Neutrophil (primary cell): ENCODE data around the gene PCK1.
A peak's percentile ranks its signal among the peaks of the same experiment; 100 is the strongest.
"Not testable (repeated sequence)": the region's sequence is repeated elsewhere in the genome, so short reads cannot be mapped to it uniquely, and the experiment has no call there.

Experiments used
- H3K27ac ChIP-seq: fragments of 200-600 bp; sonication (generic); 2 replicates; pipeline ENCODE4 v1.5.1; 2016; ENCODE audit warnings: mild to moderate bottlenecking, moderate library complexity
- H3K27me3 ChIP-seq: fragments of 200-600 bp; sonication (generic); 2 replicates; pipeline ENCODE4 v1.6.0; 2016; ENCODE audit warnings: mild to moderate bottlenecking
- H3K36me3 ChIP-seq: fragments of 200-600 bp; sonication (generic); 2 replicates; pipeline ENCODE4 v1.5.1; 2017
- H3K4me1 ChIP-seq, 2 experiments: fragments of 200-600 bp in 1 of 2; sonication (generic) in 1 of 2; 1 replicate in 1 of 2; 2 replicates in 1 of 2; pipeline versions ENCODE4 v1.5.1 to v1.6.1; 2013 to 2016; ENCODE audit warnings: low read depth in 1 of 2, low read length in 1 of 2, mild to moderate bottlenecking in 1 of 2, moderate library complexity in 1 of 2; ENCODE audit not compliant: control insufficient read depth in 1 of 2, insufficient read depth in 1 of 2
- H3K4me3 ChIP-seq, 2 experiments: fragments of 200-600 bp in 1 of 2; sonication (generic) in 1 of 2; 1 replicate in 1 of 2; 2 replicates in 1 of 2; pipeline ENCODE4 v1.5.1; 2013 to 2016; ENCODE audit warnings: low read depth in 1 of 2, low read length in 1 of 2, mild to moderate bottlenecking in 1 of 2, moderate library complexity in 1 of 2
- H3K9me3 ChIP-seq: fragments of 200-600 bp; sonication (generic); 2 replicates; pipeline ENCODE4 v1.5.1; 2016
- CTCF ChIP-seq: fragments of 200-600 bp; sonication (generic); IDR thresholded peaks from 2 replicates; pipeline ENCODE4 v1.5.1; 2016; ENCODE audit warnings: antibody characterized with exemption

The PCK1 gene

GRCh38 chr20:57560554-57561355, at the start of gene PCK1:
Gene PCK1, plus strand, starts transcription at chr20:57561110. Its CDS starts 302 bp downstream, at chr20:57561412.
- no peak for TF ChIP-seq CTCF
- Histone ChIP-seq H3K9me3 (no peaks in the 10 kb centered on the region), H3K27me3 (peaks cover 55% of the 10 kb centered on the region), H3K27ac (no peak within 1 kb of the TSS), H3K36me3 (no peaks in the 10 kb centered on the region), H3K4me3 (no peak within 1 kb of the TSS), H3K4me1 (no peaks in the 10 kb centered on the region)

GRCh38 chr20:57511709-57512108, 49.2 kb upstream of the PCK1 start:
- H3K36me3 ChIP-seq, H3K4me1 ChIP-seq, H3K4me3 ChIP-seq, H3K27ac ChIP-seq, H3K9me3 ChIP-seq: not testable (repeated sequence)
- peaks cover 99% of the 10 kb centered on the region for H3K27me3 ChIP-seq

- Histone ChIP-seq H3K27ac (no peak overlapping the region), H3K27me3 (peaks cover 99% of the 10 kb centered on the region), H3K4me3 (no peak overlapping the region), H3K36me3 (no peaks in the 10 kb centered on the region), H3K4me1 (no peaks in the 10 kb centered on the region), H3K9me3 (no peaks in the 10 kb centered on the region)
- TF ChIP-seq CTCF, result no peak
Measured at GRCh38 chr20:57512432-57512831, 48.5 kb upstream of the PCK1 start.

GRCh38 chr20:57513199-57513598, 47.7 kb upstream of the PCK1 start:
- Histone ChIP-seq H3K9me3 (no peaks in the 10 kb centered on the region), H3K4me1 (no peaks in the 10 kb centered on the region), H3K4me3 (no peak overlapping the region), H3K27ac (no peak overlapping the region), H3K27me3 (peaks cover 99% of the 10 kb centered on the region), H3K36me3 (no peaks in the 10 kb centered on the region)
- TF ChIP-seq CTCF, result no peak

GRCh38 chr20:57514273-57514751, 46.6 kb upstream of the PCK1 start:
- H3K27me3 ChIP-seq, result peaks cover 99% of the 10 kb centered on the region
- no peaks in the 10 kb centered on the region for H3K9me3 ChIP-seq
- no peak overlapping the region for H3K4me3 ChIP-seq
- no peaks in the 10 kb centered on the region for H3K36me3 ChIP-seq
- no peak overlapping the region for H3K27ac ChIP-seq
- no peaks in the 10 kb centered on the region for H3K4me1 ChIP-seq
- TF ChIP-seq CTCF, result peak; percentile 60

GRCh38 chr20:57517904-57518303, 43.0 kb upstream of the PCK1 start:
- Histone ChIP-seq H3K4me1 (no peaks in the 10 kb centered on the region), H3K27me3 (peaks cover 87% of the 10 kb centered on the region)
- no peak for TF ChIP-seq CTCF

More at GRCh38 chr20:57517904-57518303, 43.0 kb upstream of the PCK1 start:
- H3K4me3 ChIP-seq, result no peak overlapping the region
- no peak overlapping the region for H3K27ac ChIP-seq
- no peaks in the 10 kb centered on the region for H3K36me3 ChIP-seq
- H3K9me3 ChIP-seq, result no peaks in the 10 kb centered on the region
